Endothelial cell of umbilical vein (primary cell): ENCODE data around the gene OPA1.

ENCODE experiments used
- EZH2 ChIP-seq: IDR thresholded peaks from 2 replicates; pipeline ENCODE4 v1.6.1; 2012; ENCODE audit warnings: borderline replicate concordance, low read depth, mild to moderate bottlenecking, moderate library complexity, low read length, inconsistent platforms; ENCODE audit not compliant: severe bottlenecking
- POLR2A ChIP-seq: IDR thresholded peaks from 2 replicates; pipeline ENCODE4 v1.6.1; 2012; ENCODE audit warnings: low read depth, mild to moderate bottlenecking, control low read depth, low read length
- POLR2AphosphoS5 ChIP-seq: IDR thresholded peaks from 2 replicates; pipeline ENCODE4 v1.6.1; 2012; ENCODE audit warnings: low read depth, mild to moderate bottlenecking, control low read depth, low read length, moderate library complexity; ENCODE audit not compliant: insufficient read depth
- TF ChIP-seq, protein P1 (sequence below), 2 donors: IDR thresholded peaks; 1 replicate in 1 of 2; 2 replicates in 1 of 2; pipeline ENCODE4 v1.5.1; 2011; ENCODE audit warnings: low read length in 2 of 2, mild to moderate bottlenecking in 2 of 2, moderate library complexity in 2 of 2, control low read depth in 1 of 2, inconsistent platforms in 1 of 2, low read depth in 1 of 2; ENCODE audit not compliant: insufficient read depth in 1 of 2; ENCODE audit errors: extremely low read depth in 1 of 2

DNA sequence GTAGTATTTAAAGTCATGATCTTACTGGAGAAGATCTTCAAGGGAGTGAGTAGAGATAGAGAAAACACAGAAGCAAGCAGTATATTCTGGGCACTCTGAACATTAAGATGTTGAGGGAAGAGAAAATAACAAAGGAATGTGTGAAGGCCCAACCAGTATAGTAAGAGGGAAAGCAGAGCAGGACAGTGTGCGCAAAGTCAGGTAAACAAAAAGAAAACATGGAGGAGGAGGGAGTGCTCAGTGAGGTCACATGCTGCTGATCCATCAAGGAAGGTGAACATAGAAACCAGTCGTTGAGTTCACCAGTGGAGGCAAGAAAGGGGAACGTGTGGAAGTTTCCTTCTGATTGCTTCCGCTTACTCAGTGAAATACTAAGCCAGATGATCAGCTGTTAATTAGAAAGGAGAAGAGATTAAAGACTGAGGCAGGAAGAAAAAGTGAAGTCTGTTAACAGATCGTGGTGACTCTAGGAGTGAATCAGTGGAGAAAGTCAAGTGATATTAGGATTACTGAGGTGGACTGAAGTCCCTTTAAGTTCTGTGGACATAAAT, 47.2 kb downstream of the OPA1 start:
- TF ChIP-seq, protein P1, sequence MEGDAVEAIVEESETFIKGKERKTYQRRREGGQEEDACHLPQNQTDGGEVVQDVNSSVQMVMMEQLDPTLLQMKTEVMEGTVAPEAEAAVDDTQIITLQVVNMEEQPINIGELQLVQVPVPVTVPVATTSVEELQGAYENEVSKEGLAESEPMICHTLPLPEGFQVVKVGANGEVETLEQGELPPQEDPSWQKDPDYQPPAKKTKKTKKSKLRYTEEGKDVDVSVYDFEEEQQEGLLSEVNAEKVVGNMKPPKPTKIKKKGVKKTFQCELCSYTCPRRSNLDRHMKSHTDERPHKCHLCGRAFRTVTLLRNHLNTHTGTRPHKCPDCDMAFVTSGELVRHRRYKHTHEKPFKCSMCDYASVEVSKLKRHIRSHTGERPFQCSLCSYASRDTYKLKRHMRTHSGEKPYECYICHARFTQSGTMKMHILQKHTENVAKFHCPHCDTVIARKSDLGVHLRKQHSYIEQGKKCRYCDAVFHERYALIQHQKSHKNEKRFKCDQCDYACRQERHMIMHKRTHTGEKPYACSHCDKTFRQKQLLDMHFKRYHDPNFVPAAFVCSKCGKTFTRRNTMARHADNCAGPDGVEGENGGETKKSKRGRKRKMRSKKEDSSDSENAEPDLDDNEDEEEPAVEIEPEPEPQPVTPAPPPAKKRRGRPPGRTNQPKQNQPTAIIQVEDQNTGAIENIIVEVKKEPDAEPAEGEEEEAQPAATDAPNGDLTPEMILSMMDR (IDR thresholded peaks at IDR 0.05; ENCODE audit: extremely low read depth in 1 of 2, insufficient read depth in 1 of 2, low read depth in 1 of 2, low read length in 2 of 2): no peak
- TF ChIP-seq POLR2A (no peak), POLR2AphosphoS5 (no peak), EZH2 (no peak)
